ENCODE measurements around the gene TBCK. TPM values are rescaled to one million over a fixed set of nuclear protein-coding genes. Genes with fewer than 3 reads are reported as not detected.

Gene TBCK
- total RNA-seq, 1 experiment from 2014 or later: 22.3 TPM

DNA sequence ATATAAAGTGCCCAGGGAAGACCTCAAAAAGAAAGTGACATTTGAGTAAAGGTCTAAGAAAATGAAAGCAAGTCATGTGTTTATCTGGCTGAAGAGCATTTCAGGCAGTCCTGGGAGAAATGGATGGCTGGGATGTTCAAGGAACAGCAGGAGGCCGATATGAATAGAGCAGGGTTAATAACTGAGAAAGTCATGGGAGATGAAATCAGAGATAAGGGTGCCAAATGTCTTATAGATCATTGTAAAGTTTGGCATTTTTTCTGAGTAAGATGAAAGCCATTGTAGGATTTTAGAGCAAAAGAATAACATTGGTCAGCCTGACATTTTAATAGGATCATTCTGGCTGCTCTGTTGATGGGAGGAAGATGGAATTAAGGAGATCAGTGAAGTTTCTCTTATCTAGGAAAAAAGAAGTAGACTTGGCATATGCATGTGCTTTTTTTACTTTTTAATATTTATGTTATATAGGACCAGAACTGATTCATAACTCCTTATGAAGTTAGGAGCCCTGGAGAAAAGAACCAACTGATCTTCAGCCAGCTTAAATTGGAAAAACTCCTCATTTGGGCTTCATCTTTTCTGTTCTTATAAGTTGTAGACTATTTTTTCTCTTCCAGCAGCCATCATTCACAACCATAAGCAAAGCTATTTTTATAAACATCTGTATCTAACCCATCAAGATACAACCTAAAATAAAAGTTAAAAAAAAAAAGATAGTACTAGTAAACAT lies 18.9 kb upstream of the TBCK start:
- no peak for ATAC-seq
- no peak overlapping the region for H3K27ac ChIP-seq (ENCODE audit: low read depth, low read length)

More for the DNA sequence above, 18.9 kb upstream of the TBCK start:
- DNase-seq (ENCODE audit: low read depth, low spot score): no peak
- CTCF ChIA-PET: no interaction called here
- H3K4me2 ChIP-seq (ENCODE audit: low read length): no peak overlapping the region
- POLR2A ChIA-PET: no interaction called here
- TF ChIP-seq YY1 (IDR thresholded peaks at IDR 0.05; ENCODE audit: extremely low read depth, insufficient replicate concordance, low read depth, low read length): no peak
- no peak for TF ChIP-seq SP1 (IDR thresholded peaks at IDR 0.05; ENCODE audit: low read depth)
- no peak for TF ChIP-seq CBX3 (IDR thresholded peaks at IDR 0.05; ENCODE audit: low read depth)
- no peak for TF ChIP-seq ZFX (IDR thresholded peaks at IDR 0.05)
- no peak for TF ChIP-seq CEBPB (IDR thresholded peaks at IDR 0.05; ENCODE audit: low read depth)
- no peak for TF ChIP-seq ELF1 (IDR thresholded peaks at IDR 0.05; ENCODE audit: borderline replicate concordance, low read depth)
- TF ChIP-seq, protein P1, sequence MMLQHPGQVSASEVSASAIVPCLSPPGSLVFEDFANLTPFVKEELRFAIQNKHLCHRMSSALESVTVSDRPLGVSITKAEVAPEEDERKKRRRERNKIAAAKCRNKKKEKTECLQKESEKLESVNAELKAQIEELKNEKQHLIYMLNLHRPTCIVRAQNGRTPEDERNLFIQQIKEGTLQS (IDR thresholded peaks at IDR 0.05): no peak
- no peak for TF ChIP-seq EZH2 (IDR thresholded peaks at IDR 0.05)
- TF ChIP-seq, protein P2, sequence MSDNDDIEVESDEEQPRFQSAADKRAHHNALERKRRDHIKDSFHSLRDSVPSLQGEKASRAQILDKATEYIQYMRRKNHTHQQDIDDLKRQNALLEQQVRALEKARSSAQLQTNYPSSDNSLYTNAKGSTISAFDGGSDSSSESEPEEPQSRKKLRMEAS (IDR thresholded peaks at IDR 0.05): no peak
- no peak for TF ChIP-seq SIN3A (IDR thresholded peaks at IDR 0.05; ENCODE audit: low read depth)
- no peak for TF ChIP-seq RAD21 (IDR thresholded peaks at IDR 0.05; ENCODE audit: low read depth)
- no peak for TF ChIP-seq FOSL1 (IDR thresholded peaks at IDR 0.05; ENCODE audit: low read depth)
- TF ChIP-seq ZNF274 (IDR thresholded peaks at IDR 0.05; ENCODE audit: low read depth, low read length): no peak
- TF ChIP-seq, protein P3, sequence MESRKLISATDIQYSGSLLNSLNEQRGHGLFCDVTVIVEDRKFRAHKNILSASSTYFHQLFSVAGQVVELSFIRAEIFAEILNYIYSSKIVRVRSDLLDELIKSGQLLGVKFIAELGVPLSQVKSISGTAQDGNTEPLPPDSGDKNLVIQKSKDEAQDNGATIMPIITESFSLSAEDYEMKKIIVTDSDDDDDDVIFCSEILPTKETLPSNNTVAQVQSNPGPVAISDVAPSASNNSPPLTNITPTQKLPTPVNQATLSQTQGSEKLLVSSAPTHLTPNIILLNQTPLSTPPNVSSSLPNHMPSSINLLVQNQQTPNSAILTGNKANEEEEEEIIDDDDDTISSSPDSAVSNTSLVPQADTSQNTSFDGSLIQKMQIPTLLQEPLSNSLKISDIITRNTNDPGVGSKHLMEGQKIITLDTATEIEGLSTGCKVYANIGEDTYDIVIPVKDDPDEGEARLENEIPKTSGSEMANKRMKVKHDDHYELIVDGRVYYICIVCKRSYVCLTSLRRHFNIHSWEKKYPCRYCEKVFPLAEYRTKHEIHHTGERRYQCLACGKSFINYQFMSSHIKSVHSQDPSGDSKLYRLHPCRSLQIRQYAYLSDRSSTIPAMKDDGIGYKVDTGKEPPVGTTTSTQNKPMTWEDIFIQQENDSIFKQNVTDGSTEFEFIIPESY (IDR thresholded peaks at IDR 0.05; ENCODE audit: extremely low read depth, insufficient replicate concordance, low read length): no peak
- no peak for TF ChIP-seq TCF7L2 (IDR thresholded peaks at IDR 0.05; ENCODE audit: borderline replicate concordance, extremely low read depth, insufficient read depth, insufficient read length)
- no peak for TF ChIP-seq EGR1 (IDR thresholded peaks at IDR 0.05; ENCODE audit: low read depth)
- H3K36me3 ChIP-seq (ENCODE audit: control insufficient read depth in 1 of 2, insufficient read depth in 2 of 2, low read length in 2 of 2): peaks cover 41% of the 10 kb centered on the region in 2 experiments
- no peak overlapping the region for H2AFZ ChIP-seq (ENCODE audit: low read depth, low read length, poor library complexity, severe bottlenecking)
- no peak overlapping the region for H3K9ac ChIP-seq (ENCODE audit: low read length)
- H3K9me3 ChIP-seq (ENCODE audit: control insufficient read depth in 1 of 2, insufficient read depth in 1 of 2, low read depth in 1 of 2, low read length in 2 of 2): no peaks in the 10 kb centered on the region
- H4K20me1 ChIP-seq (ENCODE audit: insufficient read depth): no peaks in the 10 kb centered on the region
- H3K27me3 ChIP-seq (ENCODE audit: insufficient read depth, low read length): no peaks in the 10 kb centered on the region
- no peaks in the 10 kb centered on the region for H3K4me1 ChIP-seq (ENCODE audit: control insufficient read depth in 1 of 2, insufficient read depth in 2 of 2, low read length in 2 of 2)
- BruUV-seq (replicated peaks): no TSS peak
- no peak overlapping the region for H3K4me3 ChIP-seq (replicated peaks in 1 of 2; ENCODE audit: low read depth in 1 of 2, low read length in 2 of 2)
- intact Hi-C loops (cut with micrococcal nuclease): no loop called here
- RAD21 ChIA-PET (ENCODE audit: low non-redundant PET in 1 of 2, low total read pairs in 2 of 2, uncharacterized antibody in 2 of 2, unreplicated experiment in 2 of 2): no interaction called here
- peaks cover 22% of the 10 kb centered on the region for H3K79me2 ChIP-seq (ENCODE audit: insufficient read depth, low read length)
- H3K9me2 ChIP-seq (ENCODE audit: insufficient read depth): no peaks in the 10 kb centered on the region
